Astrocyte (in vitro differentiated cells and primary cell): ENCODE results near the gene AQP7. TPM values are rescaled to one million over a fixed set of nuclear protein-coding genes. Genes with fewer than 3 reads are reported as not detected.
"Not testable (repeated sequence)": the region's sequence is repeated elsewhere in the genome, so short reads cannot be mapped to it uniquely, and the experiment has no call there.

Experiments used
- DNase-seq: peaks from one replicate; pipeline ENCODE4 v3.0.0-alpha.2; 2010; ENCODE audit warnings: low read depth
- FAIRE-seq: peaks from 2 replicates; lab custom pipeline; 2011; peaks lifted over from hg19 to GRCh38; lab: Jason Lieb, UNC
- H2AFZ ChIP-seq: 2 replicates; pipeline ENCODE4 v1.6.0; 2012; ENCODE audit warnings: low read depth, low read length, inconsistent platforms
- H3K27ac ChIP-seq: 2 replicates; pipeline ENCODE4 v1.5.1; 2011; ENCODE audit warnings: low read depth, low read length, inconsistent platforms
- H3K27me3 ChIP-seq: 2 replicates; pipeline ENCODE4 v1.6.0; 2011; ENCODE audit warnings: low read length, inconsistent platforms; ENCODE audit not compliant: insufficient read depth
- H3K36me3 ChIP-seq: 2 replicates; pipeline ENCODE4 v1.5.1; 2011; ENCODE audit warnings: low read length, inconsistent platforms; ENCODE audit not compliant: insufficient read depth
- H3K4me1 ChIP-seq: 2 replicates; pipeline ENCODE4 v1.5.1; 2011; ENCODE audit warnings: low read length, inconsistent platforms; ENCODE audit not compliant: insufficient read depth
- H3K4me2 ChIP-seq: 2 replicates; pipeline ENCODE4 v1.6.0; 2012; ENCODE audit warnings: low read length, inconsistent platforms
- H3K4me3 ChIP-seq: 2 replicates; pipeline ENCODE4 v1.5.1; 2011; ENCODE audit warnings: low read depth, mild to moderate bottlenecking, low read length, inconsistent platforms; ENCODE audit not compliant: insufficient read depth
- H3K79me2 ChIP-seq: 2 replicates; pipeline ENCODE4 v1.6.0; 2012; ENCODE audit warnings: mild to moderate bottlenecking, low read length, inconsistent platforms; ENCODE audit not compliant: insufficient read depth
- H3K9ac ChIP-seq: 2 replicates; pipeline ENCODE4 v1.6.0; 2012; ENCODE audit warnings: mild to moderate bottlenecking, low read length, inconsistent platforms
- H3K9me3 ChIP-seq: 2 replicates; pipeline ENCODE4 v1.5.1; 2012; ENCODE audit warnings: low read depth, mild to moderate bottlenecking, low read length, inconsistent platforms; ENCODE audit not compliant: insufficient read depth
- H4K20me1 ChIP-seq: 2 replicates; pipeline ENCODE4 v1.6.0; 2012; ENCODE audit warnings: low read length, inconsistent platforms; ENCODE audit not compliant: insufficient read depth
- H3K27ac Mint-ChIP-seq: one replicate; pipeline ENCODE4 v1.8.0; 2021; ENCODE audit warnings: mild to moderate bottlenecking, mixed read lengths; ENCODE audit not compliant: unreplicated experiment
- H3K27me3 Mint-ChIP-seq: one replicate; pipeline ENCODE4 v1.8.0; 2021; ENCODE audit warnings: low read depth, mixed read lengths; ENCODE audit not compliant: unreplicated experiment
- H3K36me3 Mint-ChIP-seq: one replicate; pipeline ENCODE4 v1.8.0; 2021; ENCODE audit warnings: low read depth, mixed read lengths; ENCODE audit not compliant: unreplicated experiment
- H3K4me1 Mint-ChIP-seq: one replicate; pipeline ENCODE4 v1.8.0; 2021; ENCODE audit warnings: low read depth, mixed read lengths; ENCODE audit not compliant: unreplicated experiment
- H3K4me3 Mint-ChIP-seq: one replicate; pipeline ENCODE4 v1.8.0; 2021; ENCODE audit warnings: mild to moderate bottlenecking, moderate library complexity, mixed read lengths; ENCODE audit not compliant: unreplicated experiment
- H3K9me3 Mint-ChIP-seq: one replicate; pipeline ENCODE4 v1.8.0; 2021; ENCODE audit warnings: mild to moderate bottlenecking, mixed read lengths; ENCODE audit not compliant: unreplicated experiment
- EZH2 ChIP-seq: IDR thresholded peaks from 2 replicates; pipeline ENCODE4 v1.6.1; 2012; ENCODE audit warnings: mild to moderate bottlenecking, low read length, inconsistent platforms; ENCODE audit not compliant: insufficient read depth
- total RNA-seq: library from RNA; stranded (reverse); gene quantifications from 2 replicates; pipeline ENCODE4 v1.2.1, GENCODE V29; 2021
- TF ChIP-seq, protein P1 (sequence below): IDR thresholded peaks from 2 replicates; pipeline ENCODE4 v1.5.1; 2011; ENCODE audit warnings: low read depth, mild to moderate bottlenecking, inconsistent platforms, low read length, moderate library complexity; ENCODE audit not compliant: insufficient read depth

Gene AQP7
- total RNA-seq, 1 donor from 2014 or later, result 1.9 TPM

DNA sequence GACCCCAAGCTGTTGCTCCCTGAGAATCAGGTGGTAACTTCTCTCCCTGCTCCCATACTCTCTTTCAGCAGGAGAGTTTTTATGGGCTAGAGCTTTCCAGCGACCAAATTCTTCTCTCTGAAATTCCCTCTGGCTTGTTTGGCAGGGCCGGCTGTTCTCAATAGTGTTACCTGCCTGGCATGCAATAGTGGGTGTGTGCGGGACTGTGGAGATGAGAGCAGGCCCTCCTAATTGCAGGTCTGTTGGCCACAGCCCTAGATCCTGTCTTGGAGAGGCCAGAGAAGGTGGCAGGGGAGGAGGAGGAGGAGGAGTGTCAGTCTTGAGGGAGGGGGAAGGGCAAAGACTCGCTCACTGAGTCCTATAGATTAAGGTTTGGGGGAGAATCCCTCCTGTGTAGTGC lies 29.5 kb downstream of the AQP7 start:
- no peak for DNase-seq
- H3K4me2 ChIP-seq, result no peak overlapping the region
- no peaks in the 10 kb centered on the region for H3K9me3 ChIP-seq
- H3K79me2 ChIP-seq, result no peaks in the 10 kb centered on the region
- H3K9ac ChIP-seq, result no peak overlapping the region
- no peaks in the 10 kb centered on the region for H4K20me1 ChIP-seq
- H3K27ac ChIP-seq, result no peak overlapping the region
- TF ChIP-seq, protein P1, sequence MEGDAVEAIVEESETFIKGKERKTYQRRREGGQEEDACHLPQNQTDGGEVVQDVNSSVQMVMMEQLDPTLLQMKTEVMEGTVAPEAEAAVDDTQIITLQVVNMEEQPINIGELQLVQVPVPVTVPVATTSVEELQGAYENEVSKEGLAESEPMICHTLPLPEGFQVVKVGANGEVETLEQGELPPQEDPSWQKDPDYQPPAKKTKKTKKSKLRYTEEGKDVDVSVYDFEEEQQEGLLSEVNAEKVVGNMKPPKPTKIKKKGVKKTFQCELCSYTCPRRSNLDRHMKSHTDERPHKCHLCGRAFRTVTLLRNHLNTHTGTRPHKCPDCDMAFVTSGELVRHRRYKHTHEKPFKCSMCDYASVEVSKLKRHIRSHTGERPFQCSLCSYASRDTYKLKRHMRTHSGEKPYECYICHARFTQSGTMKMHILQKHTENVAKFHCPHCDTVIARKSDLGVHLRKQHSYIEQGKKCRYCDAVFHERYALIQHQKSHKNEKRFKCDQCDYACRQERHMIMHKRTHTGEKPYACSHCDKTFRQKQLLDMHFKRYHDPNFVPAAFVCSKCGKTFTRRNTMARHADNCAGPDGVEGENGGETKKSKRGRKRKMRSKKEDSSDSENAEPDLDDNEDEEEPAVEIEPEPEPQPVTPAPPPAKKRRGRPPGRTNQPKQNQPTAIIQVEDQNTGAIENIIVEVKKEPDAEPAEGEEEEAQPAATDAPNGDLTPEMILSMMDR, result no peak
- no peak for TF ChIP-seq EZH2
- Mint-ChIP-seq H3K4me1 (peaks cover 8% of the 10 kb centered on the region), H3K4me3 (no peak overlapping the region), H3K9me3 (no peaks in the 10 kb centered on the region), H3K27ac (no peak overlapping the region), H3K27me3 (no peaks in the 10 kb centered on the region), H3K36me3 (peaks cover 7% of the 10 kb centered on the region)
- H3K36me3 ChIP-seq, result peaks cover 21% of the 10 kb centered on the region
- FAIRE-seq, result no peak
- peaks cover 5% of the 10 kb centered on the region for H3K4me1 ChIP-seq
- no peak overlapping the region for H2AFZ ChIP-seq
- no peak overlapping the region for H3K4me3 ChIP-seq
- no peaks in the 10 kb centered on the region for H3K27me3 ChIP-seq

DNA sequence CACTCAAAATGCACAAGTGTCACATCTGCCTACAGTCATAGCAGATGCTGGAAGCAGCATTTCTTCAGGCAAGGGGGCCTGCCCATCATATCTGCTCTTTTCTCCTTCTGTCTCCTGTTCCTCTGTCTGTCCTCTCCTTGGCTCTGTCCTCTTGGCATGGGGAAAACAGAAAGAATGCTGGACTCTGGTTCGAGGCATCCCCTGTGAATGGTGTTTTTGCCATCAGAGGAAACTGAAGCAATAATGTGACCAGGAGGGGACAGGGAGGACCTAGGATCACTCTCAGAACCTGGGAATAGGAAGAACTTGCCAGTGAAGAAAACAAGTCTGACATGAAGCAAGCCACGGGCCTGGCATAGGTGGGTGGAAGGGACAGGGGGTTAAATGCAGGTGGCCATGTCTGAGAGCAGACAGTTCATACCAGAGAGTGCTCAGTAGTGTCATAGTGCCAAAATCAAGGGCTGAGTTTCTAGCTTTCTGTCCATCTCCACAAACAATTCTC lies 35.3 kb downstream of the AQP7 start:
- no peak overlapping the region for H3K9ac ChIP-seq
- H2AFZ ChIP-seq, result no peak overlapping the region
- peaks cover 25% of the 10 kb centered on the region for H3K36me3 Mint-ChIP-seq
- H3K4me3 ChIP-seq, result no peak overlapping the region
- H3K27ac ChIP-seq, result no peak overlapping the region
- no peaks in the 10 kb centered on the region for H3K79me2 ChIP-seq
- no peak overlapping the region for H3K4me2 ChIP-seq
- H3K27me3 ChIP-seq, result no peaks in the 10 kb centered on the region
- no peak for DNase-seq
- H3K36me3 ChIP-seq, result peaks cover 48% of the 10 kb centered on the region
- H3K9me3 ChIP-seq, result no peaks in the 10 kb centered on the region
- no peaks in the 10 kb centered on the region for H3K4me1 Mint-ChIP-seq
- no peaks in the 10 kb centered on the region for H3K27me3 Mint-ChIP-seq
- no peak for FAIRE-seq
- no peak overlapping the region for H3K27ac Mint-ChIP-seq
- H4K20me1 ChIP-seq, result no peaks in the 10 kb centered on the region
- no peak overlapping the region for H3K4me3 Mint-ChIP-seq
- no peaks in the 10 kb centered on the region for H3K4me1 ChIP-seq
- no peaks in the 10 kb centered on the region for H3K9me3 Mint-ChIP-seq
- TF ChIP-seq, protein P1, result no peak
- TF ChIP-seq EZH2, result no peak

DNA sequence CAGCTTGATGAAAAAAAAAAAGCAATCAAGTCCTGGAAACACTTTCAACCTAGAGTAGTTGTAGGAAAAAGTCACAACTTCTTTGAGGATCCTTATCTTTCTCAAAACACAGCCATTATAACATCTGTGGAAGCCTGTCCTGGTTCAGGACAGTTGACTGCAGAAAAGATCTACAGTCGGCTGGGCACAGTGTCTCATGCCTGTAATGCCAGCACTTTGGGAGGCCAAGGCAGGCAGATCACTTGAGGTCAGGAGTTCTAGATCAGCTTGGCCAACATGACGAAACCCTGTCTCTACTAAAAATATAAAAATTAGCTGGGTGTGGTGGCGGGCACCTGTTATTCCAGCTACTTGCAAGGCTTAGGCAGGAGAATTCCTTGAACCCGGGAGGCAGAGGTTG lies 37.6 kb downstream of the AQP7 start:
- H3K4me1 Mint-ChIP-seq, FAIRE-seq, H3K4me3 ChIP-seq, H4K20me1 ChIP-seq, H3K4me2 ChIP-seq, H3K9me3 ChIP-seq, H3K27me3 ChIP-seq, H3K4me1 ChIP-seq, H3K27me3 Mint-ChIP-seq, H2AFZ ChIP-seq, DNase-seq, H3K9ac ChIP-seq, H3K4me3 Mint-ChIP-seq, H3K27ac ChIP-seq, H3K27ac Mint-ChIP-seq, H3K79me2 ChIP-seq, H3K9me3 Mint-ChIP-seq: not testable (repeated sequence)
- peaks cover 40% of the 10 kb centered on the region for H3K36me3 ChIP-seq
- H3K36me3 Mint-ChIP-seq, result peaks cover 21% of the 10 kb centered on the region
